K562 (cell line): ENCODE data around the gene BTBD16. TPM values are rescaled to one million over a fixed set of nuclear protein-coding genes. Genes with fewer than 3 reads are reported as not detected.

Experiments
- ATAC-seq: fragments of 200-7000 bp; cut with Tn5 transposase; 3 replicates; pipeline ENCODE4 v1.9.1; 2020; ENCODE audit warnings: moderate library complexity
- BruUV-seq: library from RNA; stranded (reverse); fragments of 400-500 nt; replicated peaks from 2 replicates; lab custom pipeline; 2021; lab: Mats Ljungman, UMichigan
- CTCF ChIA-PET: fragments of 300-600 bp; formaldehyde crosslinking; extraction: SDS; loops from one replicate; lab custom pipeline; 2021; ENCODE audit warnings: low intra/inter-chr PET ratio; lab: Yijun Ruan, JAX
- POLR2A ChIA-PET: fragments of 300-600, 350-650 bp; sonication (Branson Sonifier 250); formaldehyde crosslinking; extraction: SDS; loops from one replicate; lab custom pipeline; 2021; ENCODE audit warnings: antibody characterized with exemption, inconsistent platforms; lab: Yijun Ruan, JAX
- DNase-seq, 4 experiments: peaks; one replicate each; pipeline versions ENCODE4 v3.0.0 to v3.0.0-alpha.2; 2011 to 2018; ENCODE audit warnings: low spot score in 3 of 4, mixed read lengths in 3 of 4; ENCODE audit errors: extremely low read depth in 1 of 4
- FAIRE-seq: peaks from 2 replicates; lab custom pipeline; 2011; peaks lifted over from hg19 to GRCh38; lab: Jason Lieb, UNC
- H2AFZ ChIP-seq: 2 replicates; pipeline ENCODE4 v1.6.0; 2011; ENCODE audit warnings: low read depth, low read length, control low read depth, inconsistent platforms
- H3K27ac ChIP-seq: fragments of 200-600 bp; 3 replicates; pipeline ENCODE4 v1.8.0; 2011; ENCODE audit warnings: low read depth, mild to moderate bottlenecking, control low read depth, inconsistent platforms, low read length, moderate library complexity, mixed read lengths; ENCODE audit errors: extremely low read depth
- H3K27me3 ChIP-seq, 2 experiments: fragments of 300-600 bp in 1 of 2; 2 replicates in 1 of 2; 3 replicates in 1 of 2; pipeline versions ENCODE4 v1.6.0 to v1.8.0; 2011; ENCODE audit warnings: inconsistent platforms in 2 of 2, low read length in 2 of 2, mild to moderate bottlenecking in 1 of 2, mixed read lengths in 1 of 2, moderate library complexity in 1 of 2; ENCODE audit not compliant: control insufficient read depth in 2 of 2, insufficient read depth in 2 of 2
- H3K36me3 ChIP-seq: fragments of 300-600 bp; 3 replicates; pipeline ENCODE4 v1.8.0; 2011; ENCODE audit warnings: mild to moderate bottlenecking, low read length, inconsistent platforms; ENCODE audit not compliant: control insufficient read depth, insufficient read depth
- H3K4me1 ChIP-seq, 2 experiments: fragments of 200-600 bp in 1 of 2; replicated peaks in 1 of 2; 2 replicates in 1 of 2; 3 replicates in 1 of 2; pipeline versions ENCODE4 v1.5.1 to v1.8.0; 2011; ENCODE audit warnings: inconsistent platforms in 2 of 2, low read length in 2 of 2, mild to moderate bottlenecking in 1 of 2, mixed read lengths in 1 of 2, moderate library complexity in 1 of 2; ENCODE audit not compliant: control insufficient read depth in 2 of 2, insufficient read depth in 2 of 2
- H3K4me2 ChIP-seq: 2 replicates; pipeline ENCODE4 v1.6.1; 2011; ENCODE audit warnings: low read length, control low read depth, inconsistent platforms, mixed read lengths; ENCODE audit not compliant: insufficient read depth
- H3K4me3 ChIP-seq: fragments of 200-600 bp; sonication (generic), shearing (Covaris generic); 2 replicates; pipeline ENCODE4 v1.5.1; 2016; ENCODE audit warnings: control low read depth, inconsistent platforms
- H3K79me2 ChIP-seq: fragments of 200-600 bp; 3 replicates; pipeline ENCODE4 v1.8.0; 2011; ENCODE audit warnings: low read length, inconsistent platforms; ENCODE audit not compliant: control insufficient read depth, insufficient read depth
- H3K9ac ChIP-seq, 2 experiments: 2 replicates each; pipeline versions ENCODE4 v1.6.0 to v1.6.1; 2011; ENCODE audit warnings: low read depth in 2 of 2, low read length in 2 of 2, control low read depth in 1 of 2, inconsistent platforms in 1 of 2, mild to moderate bottlenecking in 1 of 2, mixed read lengths in 1 of 2; ENCODE audit not compliant: insufficient read depth in 1 of 2
- H3K9me1 ChIP-seq: one replicate; pipeline ENCODE4 v1.6.0; 2011; ENCODE audit warnings: inconsistent platforms, mild to moderate bottlenecking, low read length, moderate library complexity; ENCODE audit not compliant: control insufficient read depth, insufficient read depth
- H3K9me3 ChIP-seq: replicated peaks from 2 replicates; pipeline ENCODE4 v1.5.1; 2011; ENCODE audit warnings: low read depth, low read length, inconsistent platforms; ENCODE audit not compliant: control insufficient read depth, insufficient read depth
- H4K20me1 ChIP-seq: replicated peaks from 2 replicates; pipeline ENCODE4 v1.6.1; 2011; ENCODE audit warnings: low read length, inconsistent platforms, mixed read lengths; ENCODE audit not compliant: control insufficient read depth, insufficient read depth
- NUFIP1 ChIP-seq: fragments of 450-650 bp; IDR thresholded peaks from 2 replicates; pipeline ENCODE4 v1.6.1; 2018; ENCODE audit not compliant: partially characterized antibody
- SNRNP70 ChIP-seq: fragments of 200-400 bp; formaldehyde crosslinking; optimal IDR thresholded peaks from 2 replicates; pipeline ENCODE3; 2017; ENCODE audit warnings: low read depth, low read length
- SRF ChIP-seq, 2 experiments: fragments of 250-450, 450-650 bp in 1 of 2; sonication (Bioruptor Pico) in 1 of 2; sonication (generic) in 1 of 2; formaldehyde crosslinking; IDR thresholded peaks; 2 replicates each; pipeline versions ENCODE4 v1.5.0 to v1.5.1; 2020 to 2022; ENCODE audit warnings: mild to moderate bottlenecking in 1 of 2, missing genetic modification reagents in 1 of 2
- ZC3H8 ChIP-seq: fragments of 450-650 bp; IDR thresholded peaks from 2 replicates; pipeline ENCODE4 v1.6.1; 2017
- WGBS: fragments of 100-300 bp; shearing (Covaris generic); methylation state at CpG from one replicate; pipeline ENCODE4 v1.1.6; 2016; ENCODE audit warnings: low coverage, mixed read lengths; ENCODE audit not compliant: insufficient coverage; ENCODE audit errors: missing lambda C conversion rate; 5-methylcytosine and 5-hydroxymethylcytosine counted together
- in situ Hi-C: fragments of 300-500 bp; cut with MboI; formaldehyde crosslinking; loops from 4 replicates; pipeline ENCODE4 v1.15.0; 2018; ENCODE audit warnings: inconsistent platforms, mixed read lengths
- intact Hi-C: fragments of 100-400 bp; cut with micrococcal nuclease; formaldehyde crosslinking; loops from 2 replicates; pipeline ENCODE4 v1.14.2; 2022
- polyA plus RNA-seq, 8 experiments: library from polyadenylated mRNA; depleted of rRNA in 4 of 8; stranded (reverse) in 5 of 8; unstranded in 3 of 8; fragments of >200 nt; fragmentation: Nextera tagmentation in 2 of 8; fragmentation: Illumina TruSeq in 1 of 8; extraction: Ambion mirVana in 2 of 8; extraction: Trizol in 1 of 8; gene quantifications; 2 replicates each; pipeline versions ENCODE4 v1.2.1 to v1.2.3, GENCODE V29; 2011 to 2014; ENCODE audit warnings: inconsistent platforms in 1 of 8, missing spikeins in 1 of 8
- total RNA-seq, 7 experiments: library from RNA; depleted of rRNA in 6 of 7; stranded (reverse); fragments of >200 nt in 6 of 7; fragmentation: Illumina TruSeq in 2 of 7; extraction: Trizol in 2 of 7; gene quantifications; 2 replicates each; pipeline versions ENCODE4 v1.2.1 to v1.2.3, GENCODE V29; 2011 to 2021; ENCODE audit warnings: low replicate concordance in 1 of 7

Gene BTBD16
- total and polyA plus RNA-seq, 9 of the 15 experiments (the other 6 are each of a cell fraction or from before 2014, with no cell fraction given) = 0.11 TPM; not detected in 8

- DNase-seq (no peak), ATAC-seq (no peak), FAIRE-seq (no peak)
- Histone ChIP-seq H3K36me3 (no peaks in the 10 kb centered on the region), H2AFZ (no peak overlapping the region), H3K4me2 (no peak overlapping the region), H3K4me3 (no peak overlapping the region), H3K9me1 (no peaks in the 10 kb centered on the region), H3K79me2 (no peaks in the 10 kb centered on the region), H4K20me1 (no peaks in the 10 kb centered on the region), H3K9ac (no peak overlapping the region), H3K27me3 (peaks cover 0 to 22% of the 10 kb centered on the region in 2 experiments; a peak in 2 of 5 replicates), H3K4me1 (no peaks in the 10 kb centered on the region), H3K9me3 (no peaks in the 10 kb centered on the region), H3K27ac (no peak overlapping the region)
- ChIA-PET CTCF (no interaction called here), POLR2A (no interaction called here)
- BruUV-seq = no TSS peak
- TF ChIP-seq ZC3H8 (no peak), SRF (CRISPR knock-in tag; IDR thresholded peaks at IDR 0.05) (no peak), SNRNP70 (no peak), NUFIP1 (no peak)
- WGBS = 0% methylated on average over 10 of the region's 11 CpGs
- intact Hi-C loops = no loop called here
- in situ Hi-C loops = no loop called here
These were observed 24.1 kb upstream of the BTBD16 start for GRCh38 chr10:122246830-122247520.
